ENCODE data around the gene APOA5.

Gene APOA5

DNA sequence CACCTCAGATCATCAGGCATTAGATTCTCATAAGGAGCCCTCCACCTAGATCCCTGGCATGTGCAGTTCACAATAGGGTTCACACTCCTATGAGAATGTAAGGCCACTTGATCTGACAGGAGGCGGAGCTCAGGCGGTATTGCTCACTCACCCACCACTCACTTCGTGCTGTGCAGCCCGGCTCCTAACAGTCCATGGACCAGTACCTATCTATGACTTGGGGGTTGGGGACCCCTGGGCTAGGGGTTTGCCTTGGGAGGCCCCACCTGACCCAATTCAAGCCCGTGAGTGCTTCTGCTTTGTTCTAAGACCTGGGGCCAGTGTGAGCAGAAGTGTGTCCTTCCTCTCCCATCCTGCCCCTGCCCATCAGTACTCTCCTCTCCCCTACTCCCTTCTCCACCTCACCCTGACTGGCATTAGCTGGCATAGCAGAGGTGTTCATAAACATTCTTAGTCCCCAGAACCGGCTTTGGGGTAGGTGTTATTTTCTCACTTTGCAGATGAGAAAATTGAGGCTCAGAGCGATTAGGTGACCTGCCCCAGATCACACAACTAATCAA lies 40.2 kb upstream of the APOA5 start:
- no peak overlapping the region for H3K27ac ChIP-seq
- no peak for TF ChIP-seq ZFX (IDR thresholded peaks at IDR 0.05)
- no peak for TF ChIP-seq CTCF (conservative IDR thresholded peaks at IDR 0.05)

DNA sequence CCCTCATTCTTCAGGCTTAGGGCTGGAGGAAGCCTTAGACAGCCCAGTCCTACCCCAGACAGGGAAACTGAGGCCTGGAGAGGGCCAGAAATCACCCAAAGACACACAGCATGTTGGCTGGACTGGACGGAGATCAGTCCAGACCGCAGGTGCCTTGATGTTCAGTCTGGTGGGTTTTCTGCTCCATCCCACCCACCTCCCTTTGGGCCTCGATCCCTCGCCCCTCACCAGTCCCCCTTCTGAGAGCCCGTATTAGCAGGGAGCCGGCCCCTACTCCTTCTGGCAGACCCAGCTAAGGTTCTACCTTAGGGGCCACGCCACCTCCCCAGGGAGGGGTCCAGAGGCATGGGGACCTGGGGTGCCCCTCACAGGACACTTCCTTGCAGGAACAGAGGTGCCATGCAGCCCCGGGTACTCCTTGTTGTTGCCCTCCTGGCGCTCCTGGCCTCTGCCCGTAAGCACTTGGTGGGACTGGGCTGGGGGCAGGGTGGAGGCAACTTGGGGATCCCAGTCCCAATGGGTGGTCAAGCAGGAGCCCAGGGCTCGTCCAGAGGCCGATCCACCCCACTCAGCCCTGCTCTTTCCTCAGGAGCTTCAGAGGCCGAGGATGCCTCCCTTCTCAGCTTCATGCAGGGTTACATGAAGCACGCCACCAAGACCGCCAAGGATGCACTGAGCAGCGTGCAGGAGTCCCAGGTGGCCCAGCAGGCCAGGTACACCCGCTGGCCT lies 38.7 kb upstream of the APOA5 start:
- TF ChIP-seq CTCF (conservative IDR thresholded peaks at IDR 0.05): no peak
- no peak for TF ChIP-seq ZFX (IDR thresholded peaks at IDR 0.05)
- H3K27ac ChIP-seq: no peak overlapping the region

- H3K27ac ChIP-seq: no peak within 1 kb of the TSS
- TF ChIP-seq ZFX (IDR thresholded peaks at IDR 0.05) (no peak), CTCF (conservative IDR thresholded peaks at IDR 0.05) (no peak)
Measured at GRCh38 chr11:116829525-116830183, 38.0 kb upstream of the APOA5 start, which contains the start of gene APOC3. Gene APOC3, plus strand, starts transcription at chr11:116829907. Its CDS starts 676 bp downstream, at chr11:116830583.

- TF ChIP-seq CTCF (conservative IDR thresholded peaks at IDR 0.05): no peak
- no peak for TF ChIP-seq ZFX (IDR thresholded peaks at IDR 0.05)
- no peak overlapping the region for H3K27ac ChIP-seq
Measured at GRCh38 chr11:116828632-116829524, 37.2 kb upstream of the APOA5 start.

DNA sequence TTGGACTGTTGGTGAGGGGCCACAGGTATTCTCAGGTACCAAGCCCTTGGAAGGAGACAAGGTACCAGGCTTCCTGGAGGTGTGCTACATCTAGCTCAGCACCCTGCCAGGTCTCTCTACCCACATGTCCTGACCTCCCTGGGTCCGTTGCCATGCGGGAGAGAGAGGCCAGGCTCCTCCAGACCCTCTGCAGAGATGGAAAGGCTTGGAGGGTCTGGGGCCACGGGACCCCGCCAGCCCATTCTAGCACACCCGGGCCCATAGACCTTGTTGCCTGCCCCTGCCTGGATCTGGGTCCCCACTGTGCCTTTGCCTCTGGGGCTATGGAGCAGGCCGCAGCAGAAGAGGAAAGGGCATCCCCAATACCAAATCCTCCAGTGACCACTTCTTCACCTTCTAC lies 35.8 kb upstream of the APOA5 start:
- TF ChIP-seq CTCF (conservative IDR thresholded peaks at IDR 0.05) (no peak), ZFX (IDR thresholded peaks at IDR 0.05) (no peak)
- no peak overlapping the region for H3K27ac ChIP-seq

DNA sequence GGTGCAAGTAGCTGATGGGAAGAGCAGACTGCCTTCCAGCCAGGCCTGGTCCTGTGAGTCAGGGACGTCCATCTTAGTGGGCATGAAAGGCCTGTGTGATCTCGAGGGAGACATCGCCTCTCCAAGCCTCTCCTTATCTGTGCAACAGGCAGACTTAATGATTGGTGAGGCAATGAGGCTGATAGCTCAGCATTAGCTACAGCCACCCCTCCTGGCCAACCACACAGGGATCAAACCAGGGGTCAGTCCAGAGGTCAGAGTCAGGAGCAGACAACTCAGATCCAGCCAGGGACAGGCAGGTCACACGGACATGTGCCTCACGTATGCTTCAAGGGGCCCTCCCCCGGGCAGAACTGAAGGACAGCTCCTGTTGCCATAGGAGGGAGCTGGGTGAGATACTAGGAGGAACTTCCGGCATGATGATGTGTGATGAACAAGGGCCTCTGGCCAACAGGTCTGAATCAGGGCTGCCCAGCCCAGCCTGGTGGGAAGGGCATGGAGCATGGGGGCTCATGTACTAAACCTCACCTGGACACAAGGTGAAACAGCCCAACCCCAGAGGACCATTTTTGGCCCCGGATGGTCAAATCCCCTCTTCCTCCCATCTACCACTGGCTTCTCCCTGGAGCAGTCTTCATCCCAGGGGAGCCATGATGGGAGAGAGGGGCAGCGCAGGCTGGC lies 35.2 kb upstream of the APOA5 start:
- H3K27ac ChIP-seq: no peak overlapping the region
- TF ChIP-seq ZFX (IDR thresholded peaks at IDR 0.05) (no peak), CTCF (conservative IDR thresholded peaks at IDR 0.05) (no peak)

Measured in C4-2B (cell line).